ENCODE results near the gene PTPRN2.

- TF ChIP-seq CTCF (conservative IDR thresholded peaks at IDR 0.05; ENCODE audit: low read depth, low read length) (no peak), EZH2 (IDR thresholded peaks at IDR 0.05; ENCODE audit: borderline replicate concordance, low read depth, low read length, poor library complexity, severe bottlenecking) (no peak)
Measured at GRCh38 chr7:157764946-157765537, 822.6 kb downstream of the PTPRN2 start.

Data from A673 (cell line).